SKM-1 (cell line): ENCODE results near the gene PYGB.

Experiments
- DNase-seq: peaks from one replicate; lab custom pipeline; 2025; ENCODE audit not compliant: unreplicated experiment; lab: John Stamatoyannopoulos, UW

The PYGB gene

DNA sequence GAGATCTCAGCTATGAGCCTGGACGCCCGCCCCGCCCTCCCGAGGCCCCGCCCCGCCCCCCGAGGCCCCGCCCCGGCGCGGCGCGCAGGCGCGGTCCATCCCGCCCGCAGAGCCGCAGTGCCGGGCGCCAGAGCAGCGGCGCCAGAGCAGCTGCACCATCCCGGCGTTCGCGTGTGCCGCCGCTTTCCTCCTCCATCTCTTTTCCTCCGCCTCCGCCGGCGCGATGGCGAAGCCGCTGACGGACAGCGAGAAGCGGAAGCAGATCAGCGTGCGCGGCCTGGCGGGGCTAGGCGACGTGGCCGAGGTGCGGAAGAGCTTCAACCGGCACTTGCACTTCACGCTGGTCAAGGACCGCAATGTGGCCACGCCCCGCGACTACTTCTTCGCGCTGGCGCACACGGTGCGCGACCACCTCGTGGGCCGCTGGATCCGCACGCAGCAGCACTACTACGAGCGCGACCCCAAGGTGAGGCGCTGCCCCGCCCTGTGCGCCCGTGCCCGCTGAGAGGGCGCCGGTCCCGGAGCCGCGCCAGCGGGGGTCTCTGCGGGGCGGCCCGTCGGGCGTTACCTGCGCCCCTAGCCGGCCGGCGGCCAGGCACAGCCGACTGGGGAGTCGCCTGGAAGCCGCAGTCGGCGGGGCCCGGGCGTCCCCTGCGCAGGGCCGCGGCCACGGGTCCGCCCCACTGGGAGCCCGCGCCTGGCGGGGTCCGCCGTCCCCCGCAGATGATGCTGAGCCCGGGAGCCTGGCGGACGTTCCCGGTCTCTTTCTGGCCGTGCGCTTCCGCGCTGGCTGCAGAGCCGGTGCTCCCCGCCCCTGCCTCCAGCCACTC is at the start of gene PYGB:
PYGB (plus strand) TSS at position 130 of the 830 bp plus-strand sequence; CDS start at position 224, 94 bp downstream.
- peak; percentile 54 for DNase-seq

DNA sequence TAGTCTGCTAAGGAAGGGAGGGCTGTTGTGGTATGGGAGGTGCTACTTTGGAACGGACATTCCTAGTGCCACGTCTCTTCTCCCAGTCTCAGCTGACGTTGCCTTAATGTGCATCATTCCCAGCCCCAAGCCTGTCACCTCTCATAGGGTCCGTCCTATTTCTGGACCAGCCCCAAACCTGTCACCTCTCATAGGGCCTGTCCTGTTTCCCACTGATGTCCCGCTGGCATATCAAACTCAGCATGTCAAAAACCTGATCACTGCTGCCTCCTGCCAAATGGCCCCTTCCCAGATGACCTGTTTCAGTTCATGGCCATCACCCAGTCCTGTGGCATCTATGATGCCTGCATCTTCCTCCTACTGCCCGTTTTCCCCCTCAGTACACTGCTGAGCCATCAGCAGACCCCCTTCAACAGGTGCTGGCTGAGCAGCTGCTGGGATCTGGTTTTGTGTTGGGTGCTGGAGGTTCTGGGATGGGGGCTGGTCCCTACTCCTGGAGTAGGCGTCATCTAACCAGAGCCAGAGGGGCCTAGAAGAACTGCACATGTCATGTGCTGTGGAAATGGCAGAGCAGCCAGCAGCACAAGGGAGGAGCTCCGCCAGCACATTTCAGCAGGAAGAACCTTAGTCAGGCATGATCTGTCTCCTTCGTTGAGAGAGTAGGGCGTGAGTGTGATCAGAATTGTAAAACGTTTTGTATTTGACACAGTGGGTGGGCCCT is 49.1 kb upstream of the PYGB start:
- DNase-seq = no peak

DNA sequence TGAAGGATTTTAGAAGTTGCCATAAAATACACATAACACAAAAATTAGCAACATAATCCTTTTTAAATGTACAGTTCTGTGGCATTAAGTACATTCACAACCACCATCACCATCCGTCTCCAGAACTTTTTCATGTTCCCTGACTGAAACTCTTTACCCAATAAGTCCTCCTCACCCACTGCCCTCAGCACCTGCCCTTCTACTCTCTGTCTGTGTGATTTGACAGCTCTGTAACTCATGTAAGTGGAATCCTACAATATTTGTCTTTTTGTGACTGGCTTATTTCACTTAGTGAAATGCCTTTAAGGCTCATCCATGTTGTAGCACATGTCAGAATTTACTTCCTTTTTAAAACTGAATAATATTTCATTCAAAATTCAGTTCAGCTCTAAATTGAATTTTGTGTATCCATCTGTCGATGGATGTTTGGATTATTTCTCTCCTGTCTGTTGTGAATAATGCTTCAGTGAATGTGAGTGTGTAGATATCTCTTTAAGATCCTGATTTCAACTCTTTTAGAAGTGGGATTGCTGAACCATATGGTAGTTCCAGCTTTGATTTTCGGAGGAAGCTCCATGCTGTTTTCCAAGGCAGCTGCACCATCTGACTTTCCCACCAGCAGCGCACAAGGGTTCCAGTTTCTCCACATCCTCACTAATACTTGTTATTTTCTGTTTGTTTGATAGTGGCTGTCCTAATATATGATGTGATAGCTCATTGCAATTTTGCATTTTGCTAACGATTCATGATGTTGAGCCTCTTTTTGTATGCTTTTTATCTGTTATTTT is 48.2 kb upstream of the PYGB start:
- DNase-seq = no peak

DNA sequence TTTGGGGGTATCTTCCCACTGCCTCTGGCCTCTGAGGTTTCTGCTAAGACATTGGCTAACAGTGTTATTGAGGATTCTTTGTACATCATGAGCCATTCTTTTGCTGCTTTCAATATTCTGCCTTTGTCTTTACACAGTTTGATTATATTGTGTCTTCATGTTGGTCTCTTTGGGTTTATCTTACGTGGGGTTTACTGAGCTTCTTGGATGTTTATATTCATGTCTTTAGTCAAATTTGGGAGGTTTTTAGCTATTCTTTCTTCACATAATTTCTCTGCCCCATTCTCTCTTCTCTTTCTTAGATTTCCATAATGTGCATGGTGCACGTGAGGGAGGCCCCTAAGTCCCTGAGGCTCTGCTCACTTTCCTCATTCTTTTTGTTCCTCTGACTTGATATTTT is 44.8 kb upstream of the PYGB start:
- no peak for DNase-seq

DNA sequence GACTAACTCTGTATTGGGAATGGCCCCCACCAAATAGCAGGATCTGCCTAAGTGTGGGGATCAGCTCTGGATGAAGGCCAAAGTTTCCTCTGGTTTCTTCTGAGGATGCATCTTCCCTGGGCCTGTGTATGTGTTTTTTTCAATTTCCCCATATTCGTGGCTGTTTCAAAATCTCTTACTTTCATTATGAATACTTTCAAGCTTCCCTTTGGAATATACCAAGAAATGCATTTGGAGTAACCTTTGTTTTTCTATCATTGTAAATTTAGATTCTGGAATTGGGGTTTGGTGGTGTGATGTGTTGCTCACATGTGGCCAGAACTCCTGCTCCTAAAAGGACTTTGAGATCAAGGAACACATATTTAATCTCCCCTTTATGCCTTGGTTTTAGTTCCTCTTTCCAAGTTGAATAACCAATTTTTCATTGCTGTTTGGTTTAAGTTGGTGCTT is 44.0 kb upstream of the PYGB start:
- no peak for DNase-seq

DNA sequence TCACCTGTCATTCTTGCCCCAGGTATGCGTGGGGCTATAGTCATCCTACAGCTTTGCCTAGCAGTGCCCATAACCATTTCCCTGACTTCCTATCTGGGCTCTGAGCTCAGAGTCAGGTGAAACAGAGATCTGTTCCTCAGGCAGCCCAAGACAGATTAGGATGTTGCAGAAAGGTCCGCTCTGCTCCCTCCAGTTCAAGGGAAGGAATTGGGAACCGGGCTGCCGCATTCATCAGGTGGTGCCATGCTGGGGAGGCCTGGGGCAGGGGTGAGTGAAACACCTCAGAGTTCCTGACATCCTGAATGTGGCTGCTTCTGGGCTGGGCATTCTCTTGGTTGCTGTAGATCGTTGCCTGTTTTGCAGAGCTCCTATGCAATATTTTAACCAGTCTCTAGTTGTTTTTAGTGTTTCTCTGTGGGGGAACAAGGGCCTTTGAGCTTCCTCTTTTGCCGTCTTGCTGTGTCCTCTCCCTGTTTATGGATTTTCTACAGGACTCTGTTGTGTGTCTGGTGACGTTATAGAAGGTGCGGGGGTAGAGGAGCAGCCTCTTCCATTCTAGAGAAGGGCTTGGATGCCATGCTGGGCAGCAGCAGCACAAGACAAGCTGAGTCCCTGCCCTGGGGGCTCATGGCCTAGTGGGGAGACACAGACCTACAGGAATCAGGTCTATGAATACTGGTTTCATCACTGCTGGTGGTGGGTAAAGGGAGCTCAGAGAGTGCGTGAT is 43.2 kb upstream of the PYGB start:
- no peak for DNase-seq

DNA sequence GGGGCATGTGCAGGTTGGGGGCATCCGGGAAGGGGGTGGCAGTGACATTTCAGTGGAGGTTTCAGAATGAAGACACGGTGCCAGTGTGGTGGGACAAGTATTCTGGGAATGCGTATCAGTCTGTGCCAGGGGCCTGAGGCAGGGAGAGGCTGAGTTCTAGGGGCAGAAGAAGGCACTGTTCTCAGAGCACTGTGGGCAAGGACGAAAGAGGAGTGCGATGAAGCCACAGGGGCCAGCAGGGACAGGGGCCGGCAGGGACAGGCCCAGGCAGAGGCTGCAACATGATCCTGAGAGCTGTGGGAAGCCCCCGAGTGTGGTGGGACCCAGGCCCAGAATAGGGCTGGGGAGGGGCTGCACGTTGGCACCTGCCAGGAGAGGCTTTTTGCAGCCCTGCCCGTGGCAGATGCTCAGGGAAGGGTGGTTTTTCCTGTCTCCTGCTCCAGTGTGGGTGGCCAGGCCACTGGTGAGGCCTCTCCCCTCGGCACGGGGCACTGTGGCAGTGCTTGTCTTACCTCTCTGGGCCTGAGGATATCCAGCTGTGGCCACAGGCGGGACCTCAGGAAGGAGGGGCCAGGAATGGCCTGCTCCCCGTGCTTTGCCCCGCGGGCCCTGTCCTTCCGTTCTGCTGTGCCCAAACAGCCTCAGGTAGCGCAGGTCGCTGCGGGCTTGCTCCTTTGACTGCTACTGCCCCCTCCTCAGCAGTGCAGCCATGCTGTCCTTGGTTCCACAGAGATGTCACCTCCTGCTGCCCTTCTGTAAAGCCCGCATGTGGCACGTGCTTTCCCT is 42.4 kb upstream of the PYGB start:
- DNase-seq = no peak

DNA sequence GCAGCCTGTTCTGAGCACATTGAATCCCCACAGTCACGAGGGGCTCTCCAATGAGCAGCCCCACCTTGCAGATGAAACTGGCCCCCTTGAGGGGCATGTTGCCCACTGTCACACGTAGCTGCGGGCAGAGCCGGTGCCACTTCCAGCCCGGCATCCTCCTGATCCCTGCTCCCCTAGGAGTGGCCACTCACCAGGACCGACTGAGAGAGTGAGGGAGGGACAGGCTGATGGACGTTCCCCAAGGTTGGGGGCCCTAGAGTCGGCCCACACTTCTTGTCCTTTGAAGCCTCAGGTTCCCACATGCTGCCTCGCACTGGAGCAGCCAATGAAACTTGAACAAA is 41.9 kb upstream of the PYGB start:
- no peak for DNase-seq

DNA sequence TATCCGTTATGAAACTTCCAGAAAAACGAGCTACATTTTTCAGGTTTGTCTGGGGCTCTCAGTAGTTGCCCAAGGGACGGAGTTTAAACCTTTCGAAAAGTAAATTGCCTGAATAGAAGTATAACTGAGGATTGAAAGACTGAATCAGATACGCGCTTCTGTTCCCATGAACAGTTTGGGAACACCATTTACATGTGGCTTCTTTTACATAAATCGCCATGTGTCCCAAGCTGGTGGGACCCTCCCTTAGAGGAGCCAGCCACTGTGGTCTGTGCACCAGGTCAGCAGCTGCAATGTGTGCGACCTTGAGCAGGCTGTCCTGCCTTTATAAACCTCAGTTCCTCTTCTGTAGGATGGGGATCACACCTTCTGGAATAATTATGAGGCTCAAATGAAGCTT is 41.3 kb upstream of the PYGB start:
- no peak for DNase-seq

DNA sequence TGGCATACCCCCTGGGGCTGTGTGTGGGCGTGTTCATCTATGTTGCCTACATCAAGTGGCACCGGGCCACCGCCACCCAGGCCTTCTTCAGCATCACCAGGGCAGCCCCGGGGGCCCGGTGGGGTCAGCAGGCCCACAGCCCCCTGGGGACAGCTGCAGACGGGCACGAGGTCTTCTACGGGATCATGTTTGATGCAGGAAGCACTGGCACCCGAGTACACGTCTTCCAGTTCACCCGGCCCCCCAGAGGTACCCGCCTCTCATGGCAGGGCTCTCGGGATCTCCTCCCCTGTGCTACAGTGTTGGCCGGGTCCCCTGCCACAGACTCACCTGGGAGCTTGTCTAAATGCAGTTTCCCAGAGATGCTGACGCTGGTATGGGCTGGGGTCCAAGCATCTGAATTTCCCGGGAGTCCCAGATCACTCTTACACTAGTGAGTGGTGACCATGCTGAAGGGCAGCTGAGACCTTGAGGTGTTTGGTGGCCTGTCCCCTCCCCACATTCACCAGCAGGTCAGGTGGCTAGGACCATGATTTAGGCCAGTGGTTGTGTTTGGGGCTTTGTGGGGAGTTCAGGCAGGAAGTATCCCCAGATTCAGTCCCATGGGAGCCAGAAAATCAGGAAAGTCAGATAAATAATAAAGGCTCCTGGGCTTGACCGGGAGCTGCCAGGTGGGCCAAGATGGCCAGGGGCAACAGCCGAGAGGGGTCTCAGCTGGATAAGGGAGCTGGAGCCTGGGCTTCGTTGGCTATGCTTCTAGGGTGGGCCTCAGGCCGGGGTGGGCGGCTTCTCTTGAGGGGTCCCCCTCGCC is 40.5 kb upstream of the PYGB start:
- no peak for DNase-seq

DNA sequence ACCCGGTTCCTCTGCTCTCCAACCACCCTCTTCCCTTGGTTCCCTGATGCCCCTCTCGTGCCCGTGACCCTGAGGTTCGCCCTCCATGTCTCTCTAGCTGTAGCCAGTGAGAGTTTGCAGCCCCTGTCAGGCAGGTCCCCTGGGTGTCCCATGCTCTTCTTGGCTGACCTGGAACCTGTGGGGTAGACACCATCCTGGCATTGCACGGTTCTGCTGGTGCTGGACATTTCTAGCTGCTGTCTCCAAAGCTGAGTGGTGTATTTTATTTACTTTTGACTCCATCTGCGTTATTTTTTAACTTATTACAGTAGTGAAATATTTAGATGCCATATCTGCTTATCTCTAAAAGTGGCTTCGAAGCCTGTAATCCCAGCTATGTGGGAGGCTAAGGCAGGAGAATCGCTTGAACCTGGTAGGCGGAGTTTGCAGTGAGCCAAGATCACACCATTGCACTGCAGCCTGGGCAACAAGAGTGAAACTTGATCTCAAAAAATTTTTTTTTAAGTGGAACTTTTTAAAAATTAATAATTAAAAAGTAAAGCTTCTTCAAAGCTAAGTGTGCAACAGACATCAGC is 39.8 kb upstream of the PYGB start:
- DNase-seq = no peak

DNA sequence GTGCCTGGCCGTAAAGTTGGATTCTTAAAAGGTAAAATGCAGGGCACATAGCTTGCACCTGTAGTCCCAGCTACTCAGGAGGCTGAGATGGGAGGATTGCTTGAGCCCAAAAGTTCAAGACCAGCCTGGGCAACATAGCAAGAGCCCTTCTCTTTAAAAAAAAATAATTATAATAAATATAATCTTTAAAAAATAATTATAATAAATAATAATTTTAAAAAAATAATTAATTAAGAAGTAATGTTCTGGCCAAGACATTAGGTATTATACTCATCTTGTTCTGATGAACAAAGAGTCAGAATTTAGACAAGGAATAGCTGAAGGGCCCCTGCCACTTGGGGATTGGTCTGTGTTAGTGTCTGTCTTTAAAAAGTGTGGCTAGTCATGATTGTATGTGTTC is 38.5 kb upstream of the PYGB start:
- DNase-seq = no peak

DNA sequence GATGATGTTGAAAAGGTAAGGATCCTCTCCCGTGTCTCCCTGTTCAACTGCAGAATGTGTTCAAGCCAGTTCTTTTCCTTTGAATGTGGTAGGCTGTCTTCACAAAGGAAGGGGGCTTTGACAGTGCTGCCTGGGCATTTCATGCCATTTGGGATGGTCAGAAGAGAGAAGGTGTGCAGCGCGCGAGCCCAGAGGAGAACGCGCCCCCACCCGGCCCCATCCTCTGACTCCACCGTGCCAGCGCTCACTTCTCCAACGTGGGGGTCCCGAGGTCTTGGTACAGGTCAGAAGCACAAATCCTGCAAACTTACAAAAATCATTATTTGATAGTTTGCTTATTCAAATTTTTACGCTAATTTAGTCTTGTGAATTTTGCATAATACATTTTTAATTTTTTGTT is 38.0 kb upstream of the PYGB start:
- no peak for DNase-seq

DNA sequence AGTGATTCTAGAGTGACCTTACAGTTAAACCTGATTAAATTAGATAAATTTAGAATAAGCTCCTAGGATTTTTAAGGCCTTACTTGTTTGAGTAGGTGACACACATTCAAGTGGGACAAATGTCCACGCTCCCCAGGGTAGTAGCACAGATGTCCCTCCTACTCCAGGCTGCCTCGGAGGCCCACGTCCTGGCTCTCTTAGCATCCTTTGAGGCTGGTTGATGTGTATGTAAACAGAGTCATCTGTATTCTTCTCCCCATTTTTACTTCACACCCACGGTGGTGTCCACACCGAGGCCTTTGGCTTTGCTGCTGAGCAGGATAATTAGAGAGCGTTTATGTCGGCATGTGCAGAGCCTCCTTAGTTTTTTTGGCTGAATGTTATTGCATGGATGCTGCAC is 36.6 kb upstream of the PYGB start:
- DNase-seq = no peak

DNA sequence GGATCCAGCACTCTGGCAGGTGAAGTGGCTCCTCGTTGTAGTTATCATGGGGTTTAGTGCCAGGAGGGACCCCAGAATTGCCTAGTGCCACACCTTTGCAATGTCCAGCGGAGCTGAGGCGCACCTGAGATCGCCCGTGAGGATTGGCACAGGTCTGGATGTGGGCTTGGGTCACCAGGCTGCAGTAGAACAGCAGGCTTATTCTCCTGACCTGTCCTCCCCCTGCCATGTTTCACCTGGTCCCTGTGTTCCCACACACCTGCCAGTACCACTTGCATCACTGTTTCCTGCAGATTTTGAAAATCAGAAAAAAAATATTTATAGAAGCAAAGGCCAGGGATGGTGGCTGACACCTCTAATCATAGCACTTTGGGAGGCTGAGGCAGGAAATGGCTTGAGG is 35.6 kb upstream of the PYGB start:
- no peak for DNase-seq

DNA sequence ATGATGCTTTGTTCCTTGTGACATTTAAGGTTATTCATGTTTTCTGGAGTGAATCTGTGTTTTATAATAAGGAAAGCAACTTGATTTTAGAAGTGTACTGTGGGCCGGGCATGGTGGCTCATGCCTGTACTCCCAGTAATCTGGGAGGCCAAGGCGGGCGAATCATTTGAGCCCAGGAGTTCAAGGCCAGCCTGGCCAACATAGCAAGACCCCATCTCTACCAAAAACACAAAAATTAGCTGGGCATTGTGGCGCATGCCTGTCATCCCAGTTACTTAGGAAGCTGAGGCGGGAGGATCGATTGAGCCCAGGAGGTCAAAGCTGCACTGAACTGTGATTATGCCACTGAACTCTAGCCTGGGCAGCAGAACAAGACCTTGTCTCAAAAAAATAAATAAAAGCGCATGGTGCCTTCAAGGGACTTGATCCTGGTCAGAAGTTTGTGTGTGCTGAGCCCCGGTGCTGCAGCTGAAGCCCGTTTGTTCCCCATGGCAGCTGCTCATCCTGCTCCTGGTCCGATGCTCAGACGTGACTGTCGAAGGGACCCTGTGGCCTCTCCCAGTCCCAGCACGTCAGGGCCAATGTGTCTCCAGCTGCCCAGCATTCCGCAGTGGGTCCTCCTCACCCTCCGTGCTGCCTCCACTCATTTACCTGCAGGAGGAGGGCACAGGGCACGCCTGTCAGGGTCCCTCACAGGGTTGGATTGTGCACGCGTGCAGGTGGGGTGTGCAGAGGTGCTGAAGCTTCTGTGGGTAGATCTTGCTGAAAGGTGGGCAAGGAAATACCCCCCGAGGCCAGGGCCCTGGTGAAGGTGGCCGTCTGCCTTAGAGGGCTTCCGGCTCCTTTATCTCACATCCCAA is 34.1 kb upstream of the PYGB start:
- DNase-seq = no peak

DNA sequence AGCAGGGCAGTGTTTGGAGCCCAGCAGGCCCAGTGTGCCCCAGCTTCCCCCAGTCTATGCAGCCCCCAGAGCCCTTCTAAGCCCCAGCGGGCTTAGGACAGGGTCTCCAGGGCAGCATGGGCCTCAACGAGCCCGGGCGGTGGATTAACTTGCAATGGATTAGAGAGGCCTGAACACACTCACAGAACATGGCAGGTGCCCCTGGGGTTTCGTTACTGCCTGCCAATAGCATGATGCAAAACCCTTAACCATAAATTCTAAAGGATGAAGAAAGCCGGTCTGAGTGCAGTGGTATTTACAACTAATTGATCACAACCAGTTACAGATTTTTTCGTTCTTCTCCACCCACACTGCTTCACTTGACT is 33.5 kb upstream of the PYGB start:
- no peak for DNase-seq

DNA sequence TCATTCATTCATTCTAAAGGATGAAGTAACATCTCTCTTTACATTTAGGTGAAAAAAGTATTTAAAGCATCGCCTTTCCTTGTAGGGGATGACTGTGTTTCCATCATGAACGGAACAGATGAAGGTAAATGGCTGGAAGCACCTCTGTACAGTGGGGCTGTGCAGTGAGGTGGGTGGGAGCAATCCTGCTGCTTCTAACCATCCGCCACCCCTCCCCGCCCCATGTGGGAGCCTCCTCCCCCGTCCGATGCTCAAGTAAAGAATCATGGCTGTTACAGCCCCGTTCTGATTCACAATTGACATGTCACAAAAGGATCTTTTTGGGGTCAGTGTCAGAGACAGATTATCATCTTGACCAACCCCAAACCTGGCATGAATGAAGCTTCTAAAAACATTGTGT is 33.1 kb upstream of the PYGB start:
- DNase-seq = no peak
